ENCODE data around the gene TMEM89. TPM values are rescaled to one million over a fixed set of nuclear protein-coding genes. Genes with fewer than 3 reads are reported as not detected.
A peak's percentile ranks its signal among the peaks of the same experiment; 100 is the strongest.

TMEM89 gene
- total and polyA plus RNA-seq, 2 of the 13 experiments (the other 11 are each of a cell fraction or from before 2014, with no cell fraction given) = 0.31 to 0.59 TPM

GRCh38 chr3:48661501-48662144, 40.1 kb upstream of the TMEM89 start (continued):
- TF ChIP-seq CHCHD3 (CRISPR knock-in tag; IDR thresholded peaks at IDR 0.05) (peak; percentile 100), BRD4 (CRISPR knock-in tag; IDR thresholded peaks at IDR 0.05) (peak; percentile 96), HNF1A (IDR thresholded peaks at IDR 0.05; ENCODE audit: low read depth) (no peak), HNF1A (CRISPR knock-in tag; IDR thresholded peaks at IDR 0.05; ENCODE audit: borderline replicate concordance) (peak; percentile 93), GPN1 (CRISPR knock-in tag; IDR thresholded peaks at IDR 0.05; ENCODE audit: borderline replicate concordance) (peak; percentile 99), SNAPC2 (CRISPR knock-in tag; IDR thresholded peaks at IDR 0.05) (peak; percentile 99), FOXA3 (CRISPR knock-in tag; IDR thresholded peaks at IDR 0.05) (peak; percentile 93), ZKSCAN1 (IDR thresholded peaks at IDR 0.05; ENCODE audit: low read length) (no peak), MAX (IDR thresholded peaks at IDR 0.05) (peak; percentile 92), ZNF468 (CRISPR knock-in tag; IDR thresholded peaks at IDR 0.05) (peak; percentile 100), ZFX (CRISPR knock-in tag; IDR thresholded peaks at IDR 0.05; ENCODE audit: low read depth) (peak; percentile 59; the same call in 1 of the 2 replicates), KLF11 (CRISPR knock-in tag; IDR thresholded peaks at IDR 0.05) (peak; percentile 100), ZNF512 (CRISPR knock-in tag; IDR thresholded peaks at IDR 0.05) (peak; percentile 82), NRL (CRISPR knock-in tag; IDR thresholded peaks at IDR 0.05; ENCODE audit: borderline replicate concordance) (peak; percentile 100), RAD21 (CRISPR knock-in tag; IDR thresholded peaks at IDR 0.05) (peak; percentile 51), ZNF224 (CRISPR knock-in tag; IDR thresholded peaks at IDR 0.05) (peak; percentile 100), DBP (CRISPR knock-in tag; IDR thresholded peaks at IDR 0.05; ENCODE audit: not compliant biosample characterization) (peak; percentile 100), SKIL (CRISPR knock-in tag; IDR thresholded peaks at IDR 0.05; ENCODE audit: borderline replicate concordance) (peak; percentile 97), ZKSCAN5 (CRISPR knock-in tag; IDR thresholded peaks at IDR 0.05) (peak; percentile 96)
